ES-I3 (cell line): ENCODE data around the gene SHISA2.

Experiments
- H3K36me3 ChIP-seq: 2 replicates; pipeline ENCODE4 v1.6.1; 2013; ENCODE audit warnings: mild to moderate bottlenecking, low read length, control low read depth, moderate library complexity; ENCODE audit not compliant: insufficient read depth
- H3K4me1 ChIP-seq: 2 replicates; pipeline ENCODE4 v1.6.1; 2013; ENCODE audit warnings: mild to moderate bottlenecking, control low read depth, low read length; ENCODE audit not compliant: insufficient read depth
- H3K9ac ChIP-seq: 2 replicates; pipeline ENCODE4 v1.6.1; 2013; ENCODE audit warnings: low read depth, mild to moderate bottlenecking, low read length, moderate library complexity
- H3K9me3 ChIP-seq: 2 replicates; pipeline ENCODE4 v1.6.1; 2013; ENCODE audit warnings: mild to moderate bottlenecking, low read length, moderate library complexity; ENCODE audit not compliant: control insufficient read depth, insufficient read depth

The SHISA2 gene

DNA sequence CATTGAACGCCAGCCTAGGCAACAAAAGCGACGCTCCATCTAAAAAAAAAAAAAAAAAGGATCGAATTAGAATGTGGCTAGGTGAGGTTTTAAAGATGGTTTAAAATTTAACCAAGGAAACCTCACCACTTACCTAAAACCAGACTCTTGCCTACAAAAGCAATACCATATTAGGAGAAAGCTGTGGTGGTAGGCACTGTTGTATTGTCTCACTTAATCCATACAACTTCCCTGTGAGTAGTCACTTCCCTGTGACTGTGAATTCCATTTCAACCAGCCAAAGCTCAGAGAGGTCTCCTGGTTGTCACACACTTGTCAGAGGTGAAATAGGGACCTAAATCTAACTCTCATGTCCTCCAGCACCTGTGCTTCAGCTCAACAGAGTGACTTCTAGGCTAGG is 15.4 kb downstream of the SHISA2 start:
- H3K36me3 ChIP-seq = no peaks in the 10 kb centered on the region
- peaks cover 3% of the 10 kb centered on the region; the same call in 1 of the 2 replicates for H3K9me3 ChIP-seq

DNA sequence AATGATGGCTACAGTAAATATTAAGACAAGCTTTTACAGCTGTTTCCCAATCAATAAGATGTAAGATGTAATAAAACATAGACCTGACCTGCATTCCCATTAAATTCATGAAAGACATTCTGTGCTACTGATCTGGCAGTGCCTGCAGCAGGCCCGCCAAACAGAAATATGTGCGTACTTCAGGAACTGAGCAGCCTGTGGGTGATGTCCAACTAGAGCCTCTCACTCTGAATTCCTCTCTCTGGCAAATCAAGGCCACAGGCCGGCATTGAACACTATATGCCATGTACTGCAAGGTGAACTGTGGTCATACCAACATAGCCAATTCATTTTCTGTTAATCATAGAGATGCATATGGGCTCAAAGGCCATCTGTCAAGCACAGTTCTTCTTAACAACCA is 17.8 kb downstream of the SHISA2 start:
- Histone ChIP-seq H3K36me3 (no peaks in the 10 kb centered on the region), H3K9me3 (peaks cover 10% of the 10 kb centered on the region; the same call in 1 of the 2 replicates), H3K4me1 (no peaks in the 10 kb centered on the region), H3K9ac (no peak overlapping the region)

More for the DNA sequence above, 15.4 kb downstream of the SHISA2 start:
- Histone ChIP-seq H3K4me1 (no peaks in the 10 kb centered on the region), H3K9ac (no peak overlapping the region)

DNA sequence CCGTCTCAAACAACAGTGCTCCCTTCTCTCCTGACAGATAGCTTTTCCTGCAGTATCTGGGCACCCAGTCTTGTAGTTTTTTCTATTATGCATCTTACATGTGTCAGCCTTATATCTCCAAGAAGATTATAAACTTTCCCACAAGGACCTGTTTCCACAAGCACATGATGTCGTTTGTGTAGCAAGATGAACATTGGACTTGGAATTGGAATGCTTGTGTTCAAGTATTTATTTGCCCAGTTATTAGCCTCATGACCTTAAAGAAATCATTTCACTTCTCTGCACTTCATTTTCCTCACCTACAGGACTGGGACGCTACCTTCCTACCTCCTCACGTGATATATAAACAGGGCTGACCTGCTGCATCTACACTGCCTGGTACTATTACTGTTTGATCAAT is 21.5 kb downstream of the SHISA2 start:
- Histone ChIP-seq H3K9me3 (peaks cover 10% of the 10 kb centered on the region; the same call in 1 of the 2 replicates), H3K4me1 (0 out of 2 replicates have a peak, but pooled peaks cover 2% of the 10 kb centered on the region), H3K9ac (no peak overlapping the region), H3K36me3 (no peaks in the 10 kb centered on the region)

DNA sequence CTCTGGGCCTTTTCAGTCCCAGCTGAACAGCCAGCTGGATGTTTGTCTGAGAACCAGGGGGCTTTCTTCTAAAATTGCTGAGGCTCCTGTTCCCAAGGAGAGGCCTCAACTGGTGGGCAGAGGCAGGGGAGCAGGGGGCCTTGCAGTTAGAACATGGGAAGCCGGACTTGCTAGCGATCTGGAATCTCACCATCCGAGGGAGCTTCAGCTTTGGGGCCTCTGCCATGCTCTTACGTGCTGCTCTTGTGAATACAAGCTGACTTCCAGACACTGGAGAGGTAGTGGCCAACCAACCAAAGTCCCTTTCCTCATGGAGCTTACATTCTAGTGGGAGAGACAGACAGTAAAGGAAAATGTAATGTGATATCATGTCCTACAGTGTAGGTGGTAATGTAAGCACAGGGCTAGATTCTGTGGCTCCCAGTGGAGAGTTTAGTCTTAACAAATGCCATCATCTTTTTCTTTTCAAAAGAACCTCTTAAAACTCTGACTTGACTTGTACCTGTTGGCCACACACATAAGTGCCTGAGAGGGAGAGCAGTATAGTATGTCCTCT is 22.2 kb downstream of the SHISA2 start:
- Histone ChIP-seq H3K36me3 (no peaks in the 10 kb centered on the region), H3K9me3 (peaks cover 10% of the 10 kb centered on the region; the same call in 1 of the 2 replicates), H3K4me1 (peaks cover 8% of the 10 kb centered on the region; the same call in 1 of the 2 replicates), H3K9ac (no peak overlapping the region)

- H3K4me1 ChIP-seq = peaks cover 9% of the 10 kb centered on the region; the same call in 1 of the 2 replicates
Observed at GRCh38 chr13:26026211-26026610, 25.6 kb downstream of the SHISA2 start.

GRCh38 chr13:26025771-26026170 is 26.0 kb downstream of the SHISA2 start:
- H3K4me1 ChIP-seq = peaks cover 9% of the 10 kb centered on the region; the same call in 1 of the 2 replicates
- no peaks in the 10 kb centered on the region for H3K36me3 ChIP-seq
- no peak overlapping the region for H3K9ac ChIP-seq
- H3K9me3 ChIP-seq = peaks cover 6% of the 10 kb centered on the region; the same call in 1 of the 2 replicates

More at GRCh38 chr13:26026211-26026610, 25.6 kb downstream of the SHISA2 start:
- Histone ChIP-seq H3K9me3 (peaks cover 6% of the 10 kb centered on the region; the same call in 1 of the 2 replicates), H3K36me3 (no peaks in the 10 kb centered on the region), H3K9ac (no peak overlapping the region)

GRCh38 chr13:26025196-26025595 is 26.6 kb downstream of the SHISA2 start:
- H3K4me1 ChIP-seq = peaks cover 11% of the 10 kb centered on the region; the same call in 1 of the 2 replicates
- H3K36me3 ChIP-seq = no peaks in the 10 kb centered on the region
- H3K9ac ChIP-seq = no peak overlapping the region
- H3K9me3 ChIP-seq = peaks cover under 1% of the 10 kb centered on the region; the same call in 1 of the 2 replicates

GRCh38 chr13:26024558-26024957 is 27.3 kb downstream of the SHISA2 start:
- Histone ChIP-seq H3K9me3 (no peaks in the 10 kb centered on the region), H3K36me3 (no peaks in the 10 kb centered on the region), H3K9ac (no peak overlapping the region), H3K4me1 (peaks cover 16% of the 10 kb centered on the region; the same call in 1 of the 2 replicates)

DNA sequence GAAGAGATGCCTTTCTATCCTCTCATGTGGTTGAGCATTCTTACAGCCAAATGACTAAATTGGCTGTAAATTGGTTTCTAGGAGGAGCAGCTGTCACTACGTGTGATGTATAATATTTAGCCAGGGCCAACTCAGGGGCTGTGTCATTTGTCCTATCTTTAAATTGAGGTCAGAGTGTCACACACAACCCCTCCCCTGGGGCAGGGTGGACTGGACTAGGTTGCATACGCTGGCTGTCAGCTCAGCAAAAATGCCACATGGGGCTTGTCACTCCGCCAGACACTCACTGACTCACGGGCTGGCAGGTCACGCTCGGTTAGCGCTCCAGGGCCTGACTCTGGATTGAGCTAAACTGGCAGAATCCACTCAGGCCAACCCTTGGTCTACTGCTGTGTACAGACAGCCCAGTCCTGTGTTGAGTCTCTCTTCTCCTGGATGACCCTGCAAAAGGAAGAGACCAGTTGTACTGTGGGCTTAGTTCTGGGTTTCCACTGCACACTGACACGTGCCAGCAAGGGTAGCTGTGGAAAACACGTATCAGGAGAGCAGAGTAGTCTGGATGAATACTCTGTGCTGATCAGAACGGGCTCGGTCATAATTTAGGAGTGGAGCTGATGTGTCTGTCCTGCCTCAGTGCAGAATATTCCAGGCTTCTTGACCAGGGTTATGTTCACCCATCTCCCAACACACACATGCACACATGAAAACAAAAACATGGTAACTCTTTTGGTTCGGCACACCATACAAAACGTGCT is 29.1 kb downstream of the SHISA2 start:
- H3K9ac ChIP-seq = no peak overlapping the region
- H3K4me1 ChIP-seq = peaks cover 16% of the 10 kb centered on the region; the same call in 1 of the 2 replicates
- no peaks in the 10 kb centered on the region for H3K36me3 ChIP-seq
- H3K9me3 ChIP-seq = no peaks in the 10 kb centered on the region

DNA sequence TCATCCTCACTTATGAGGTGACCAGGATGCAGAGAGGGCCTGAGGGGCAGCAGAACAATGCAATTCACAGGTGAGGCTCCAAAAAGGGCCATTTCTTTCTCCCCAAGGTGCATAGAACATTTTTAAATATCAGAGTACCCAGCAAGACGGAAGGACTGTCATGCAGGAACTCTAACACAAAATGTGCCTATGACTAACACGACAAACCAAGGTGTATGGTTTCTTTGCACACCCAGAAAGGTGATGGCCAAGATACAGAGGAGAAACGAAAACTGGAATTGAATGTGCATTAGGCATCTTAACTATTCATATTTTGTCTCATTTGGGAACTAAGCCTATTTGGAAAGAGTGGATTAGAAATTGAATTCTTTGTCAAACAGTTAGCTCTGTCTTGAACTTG is 29.9 kb downstream of the SHISA2 start:
- Histone ChIP-seq H3K4me1 (peaks cover 16% of the 10 kb centered on the region; the same call in 1 of the 2 replicates), H3K9me3 (no peaks in the 10 kb centered on the region), H3K9ac (no peak overlapping the region), H3K36me3 (no peaks in the 10 kb centered on the region)

GRCh38 chr13:26021516-26021915 is 30.3 kb downstream of the SHISA2 start:
- no peaks in the 10 kb centered on the region for H3K36me3 ChIP-seq
- no peaks in the 10 kb centered on the region for H3K9me3 ChIP-seq
- no peak overlapping the region for H3K9ac ChIP-seq
- H3K4me1 ChIP-seq = peaks cover 16% of the 10 kb centered on the region; the same call in 1 of the 2 replicates

DNA sequence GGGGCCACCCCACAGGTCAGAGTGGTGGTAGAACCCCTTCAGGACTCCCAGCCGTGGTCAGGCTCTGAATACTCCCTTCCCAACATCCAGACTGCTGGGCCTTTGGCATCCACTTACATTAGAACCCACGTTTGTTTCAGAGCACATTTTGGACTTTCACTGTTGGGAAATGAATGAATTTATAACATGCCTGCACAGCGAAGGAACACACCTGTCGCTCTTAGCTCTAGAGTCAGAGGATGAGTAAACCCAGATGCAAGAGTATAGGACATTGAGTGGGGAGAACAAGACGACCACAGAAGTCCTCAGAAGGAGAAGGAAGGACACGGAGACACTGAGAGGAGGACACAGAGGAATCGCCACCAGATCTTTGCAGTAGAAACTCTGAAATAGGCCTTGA is 30.9 kb downstream of the SHISA2 start:
- H3K36me3 ChIP-seq = no peaks in the 10 kb centered on the region
- H3K9ac ChIP-seq = no peak overlapping the region
- H3K4me1 ChIP-seq = peaks cover 16% of the 10 kb centered on the region; the same call in 1 of the 2 replicates
- no peaks in the 10 kb centered on the region for H3K9me3 ChIP-seq

GRCh38 chr13:26019881-26020870 is 31.6 kb downstream of the SHISA2 start:
- Histone ChIP-seq H3K4me1 (peaks cover 12% of the 10 kb centered on the region; the same call in 1 of the 2 replicates), H3K9me3 (no peaks in the 10 kb centered on the region), H3K36me3 (no peaks in the 10 kb centered on the region), H3K9ac (no peak overlapping the region)

GRCh38 chr13:26019251-26019650 is 32.6 kb downstream of the SHISA2 start:
- peaks cover 6% of the 10 kb centered on the region; the same call in 1 of the 2 replicates for H3K4me1 ChIP-seq
- no peak overlapping the region for H3K9ac ChIP-seq
- no peaks in the 10 kb centered on the region for H3K9me3 ChIP-seq
- no peaks in the 10 kb centered on the region for H3K36me3 ChIP-seq
